ENCODE results near the gene APOM. TPM values are rescaled to one million over a fixed set of nuclear protein-coding genes. Genes with fewer than 3 reads are reported as not detected.

APOM gene
- total RNA-seq, 1 donor from 2014 or later, result 2.6 TPM

GRCh38 chr6:31620586-31621319 is 34.9 kb upstream of the APOM start, which contains the start of gene PRRC2A:
PRRC2A (plus strand) TSS chr6:31620715; CDS start chr6:31622790, 2,075 bp downstream.
- DNase-seq (peak; percentile 96), ATAC-seq (peak; percentile 93)
- H3K27me3 ChIP-seq, result no peaks in the 10 kb centered on the region
- H3K4me3 ChIP-seq, result peak within 1 kb of the TSS; percentile 76
- H3K4me1 ChIP-seq, result peaks cover 21% of the 10 kb centered on the region
- intact Hi-C loops (cut with DNase I), result no loop called here
- H3K36me3 ChIP-seq, result peaks cover 26% of the 10 kb centered on the region
- no peaks in the 10 kb centered on the region for H3K9me3 ChIP-seq
- TF ChIP-seq, protein P1, sequence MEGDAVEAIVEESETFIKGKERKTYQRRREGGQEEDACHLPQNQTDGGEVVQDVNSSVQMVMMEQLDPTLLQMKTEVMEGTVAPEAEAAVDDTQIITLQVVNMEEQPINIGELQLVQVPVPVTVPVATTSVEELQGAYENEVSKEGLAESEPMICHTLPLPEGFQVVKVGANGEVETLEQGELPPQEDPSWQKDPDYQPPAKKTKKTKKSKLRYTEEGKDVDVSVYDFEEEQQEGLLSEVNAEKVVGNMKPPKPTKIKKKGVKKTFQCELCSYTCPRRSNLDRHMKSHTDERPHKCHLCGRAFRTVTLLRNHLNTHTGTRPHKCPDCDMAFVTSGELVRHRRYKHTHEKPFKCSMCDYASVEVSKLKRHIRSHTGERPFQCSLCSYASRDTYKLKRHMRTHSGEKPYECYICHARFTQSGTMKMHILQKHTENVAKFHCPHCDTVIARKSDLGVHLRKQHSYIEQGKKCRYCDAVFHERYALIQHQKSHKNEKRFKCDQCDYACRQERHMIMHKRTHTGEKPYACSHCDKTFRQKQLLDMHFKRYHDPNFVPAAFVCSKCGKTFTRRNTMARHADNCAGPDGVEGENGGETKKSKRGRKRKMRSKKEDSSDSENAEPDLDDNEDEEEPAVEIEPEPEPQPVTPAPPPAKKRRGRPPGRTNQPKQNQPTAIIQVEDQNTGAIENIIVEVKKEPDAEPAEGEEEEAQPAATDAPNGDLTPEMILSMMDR (IDR thresholded peaks at IDR 0.05), result no peak
- peak within 1 kb of the TSS; percentile 97 for H3K27ac ChIP-seq

DNA sequence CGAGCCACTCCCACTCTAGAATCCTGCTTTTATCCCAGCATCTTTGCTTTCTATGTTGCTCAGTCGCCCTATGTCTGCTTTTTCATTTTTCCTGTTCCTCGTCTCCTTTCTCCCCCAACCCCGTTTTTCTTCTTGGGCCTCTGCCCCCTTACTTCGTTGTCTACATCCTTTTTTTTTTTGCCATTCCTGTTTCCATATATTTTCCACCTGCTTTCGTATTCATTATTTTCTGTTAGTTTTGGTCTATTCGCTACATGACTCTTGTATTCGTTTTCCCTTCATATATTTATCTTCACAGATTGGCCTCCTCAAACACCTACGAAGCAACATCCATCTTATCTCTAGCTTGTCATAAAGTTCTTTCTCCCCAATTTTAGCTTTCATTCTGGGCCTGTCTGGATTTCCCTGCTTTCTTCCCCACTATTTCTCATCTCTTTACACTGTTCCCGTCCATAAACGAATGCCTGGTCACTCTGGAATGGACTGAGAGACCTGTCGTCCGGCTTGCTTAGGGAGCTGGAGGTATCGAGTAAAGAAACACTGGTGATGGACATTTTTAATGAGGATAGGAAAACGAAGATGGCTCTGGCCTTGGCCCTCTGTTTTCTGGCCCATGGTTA is 34.3 kb upstream of the APOM start:
- ATAC-seq (no peak), DNase-seq (no peak)
- H3K4me3 ChIP-seq, result peak overlapping the region; percentile 76
- peaks cover 21% of the 10 kb centered on the region for H3K4me1 ChIP-seq
- H3K27me3 ChIP-seq, result no peaks in the 10 kb centered on the region
- no peaks in the 10 kb centered on the region for H3K9me3 ChIP-seq
- TF ChIP-seq, protein P1 (IDR thresholded peaks at IDR 0.05), result no peak
- intact Hi-C loops (cut with DNase I), result no loop called here
- peak overlapping the region; percentile 97 for H3K27ac ChIP-seq
- H3K36me3 ChIP-seq, result peaks cover 32% of the 10 kb centered on the region

- Histone ChIP-seq H3K27me3 (no peaks in the 10 kb centered on the region), H3K27ac (peak overlapping the region; percentile 97), H3K4me1 (peaks cover 21% of the 10 kb centered on the region), H3K4me3 (peak overlapping the region; percentile 76), H3K36me3 (peaks cover 38% of the 10 kb centered on the region), H3K9me3 (no peaks in the 10 kb centered on the region)
- no peak for ATAC-seq
- intact Hi-C loops (cut with DNase I), result no loop called here
- no peak for DNase-seq
- TF ChIP-seq, protein P1 (IDR thresholded peaks at IDR 0.05), result no peak
Observed at GRCh38 chr6:31621991-31622390, 33.7 kb upstream of the APOM start.

DNA sequence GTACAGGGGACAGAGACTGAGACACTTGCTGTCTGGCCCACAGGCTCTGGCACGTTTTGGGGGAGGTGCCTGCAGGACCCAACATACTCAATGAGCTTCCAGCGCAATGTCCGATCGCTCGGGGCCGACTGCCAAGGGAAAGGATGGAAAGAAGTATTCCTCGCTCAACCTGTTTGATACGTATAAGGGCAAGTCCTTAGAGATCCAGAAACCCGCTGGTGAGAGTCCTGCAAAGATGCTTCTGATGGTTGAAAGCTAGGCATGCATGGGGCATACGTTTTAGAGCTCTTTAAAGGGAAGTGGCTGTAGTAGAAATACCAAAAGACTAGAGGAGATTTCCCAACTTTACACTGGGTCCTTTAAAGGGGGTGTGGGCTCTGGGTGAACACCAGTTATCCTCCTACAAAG is 33.0 kb upstream of the APOM start:
- intact Hi-C loops (cut with DNase I), result no loop called here
- H3K36me3 ChIP-seq, result peaks cover 45% of the 10 kb centered on the region
- no peaks in the 10 kb centered on the region for H3K9me3 ChIP-seq
- no peak overlapping the region for H3K4me3 ChIP-seq
- peaks cover 21% of the 10 kb centered on the region for H3K4me1 ChIP-seq
- no peaks in the 10 kb centered on the region for H3K27me3 ChIP-seq
- H3K27ac ChIP-seq, result no peak overlapping the region
- ATAC-seq, result no peak
- TF ChIP-seq, protein P1 (IDR thresholded peaks at IDR 0.05), result no peak
- DNase-seq, result peak; percentile 73

GRCh38 chr6:31624070-31624469 is 31.6 kb upstream of the APOM start:
- no peak for ATAC-seq
- intact Hi-C loops (cut with DNase I), result no loop called here

More at GRCh38 chr6:31624070-31624469, 31.6 kb upstream of the APOM start:
- no peaks in the 10 kb centered on the region for H3K27me3 ChIP-seq
- peaks cover 21% of the 10 kb centered on the region for H3K4me1 ChIP-seq
- no peak overlapping the region for H3K27ac ChIP-seq
- TF ChIP-seq, protein P1 (IDR thresholded peaks at IDR 0.05), result no peak
- H3K4me3 ChIP-seq, result no peak overlapping the region
- peaks cover 59% of the 10 kb centered on the region for H3K36me3 ChIP-seq
- DNase-seq, result no peak
- no peaks in the 10 kb centered on the region for H3K9me3 ChIP-seq

All from upper lobe of right lung (tissue), 1 donor.